Hepatocyte (in vitro differentiated cells): ENCODE measurements around the gene GTF3C1.

Experiments
- EZH2 ChIP-seq: fragments of 200-600 bp; sonication (generic); IDR thresholded peaks from 2 replicates; pipeline ENCODE4 v1.6.1; 2016; ENCODE audit warnings: antibody characterized with exemption, mild to moderate bottlenecking, borderline replicate concordance
- EZH2phosphoT487 ChIP-seq: fragments of 200-600 bp; sonication (generic); IDR thresholded peaks from one replicate; pipeline ENCODE4 v1.6.1; 2018; ENCODE audit warnings: antibody characterized with exemption, mild to moderate bottlenecking, low read depth, moderate library complexity; ENCODE audit not compliant: unreplicated experiment, severe bottlenecking
- TF ChIP-seq, protein P1 (sequence below): fragments of 200-600 bp; sonication (generic); IDR thresholded peaks from 2 replicates; pipeline ENCODE4 v1.5.1; 2016; ENCODE audit warnings: antibody characterized with exemption, mild to moderate bottlenecking; ENCODE audit not compliant: poor library complexity

DNA sequence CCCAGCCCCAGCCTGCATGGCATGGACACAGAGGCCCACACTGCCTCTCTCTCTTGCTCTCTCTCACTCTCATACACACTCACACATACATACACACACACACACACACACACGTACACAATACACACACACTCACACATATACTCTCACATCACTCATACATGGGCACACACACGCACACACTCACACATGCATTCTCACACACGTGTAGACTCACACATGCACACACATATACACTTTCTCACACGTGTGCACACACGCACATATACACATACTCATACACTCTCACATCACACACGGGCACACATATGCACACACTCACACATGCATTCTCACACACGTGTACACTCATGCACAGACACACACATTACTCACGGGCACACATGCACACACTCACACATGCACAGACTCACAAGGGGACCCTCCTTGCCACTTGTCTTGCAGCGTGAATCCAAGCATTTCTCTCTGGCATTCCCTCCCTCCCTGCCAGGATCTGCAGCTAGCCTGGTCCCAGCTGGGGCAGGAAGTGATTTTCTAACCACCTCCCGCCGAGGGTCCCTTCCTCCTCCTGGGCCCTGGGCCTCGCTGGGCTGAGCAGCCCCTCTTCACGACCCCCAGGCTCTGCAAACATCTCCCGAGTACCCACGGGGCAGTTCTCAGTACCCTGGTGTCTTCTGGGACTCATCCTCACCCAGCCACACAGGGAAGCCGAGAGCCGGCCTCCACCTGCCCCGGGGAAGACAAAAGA lies 110.3 kb downstream of the GTF3C1 start:
- TF ChIP-seq EZH2phosphoT487 (no peak), EZH2 (no peak)
- TF ChIP-seq, protein P1, sequence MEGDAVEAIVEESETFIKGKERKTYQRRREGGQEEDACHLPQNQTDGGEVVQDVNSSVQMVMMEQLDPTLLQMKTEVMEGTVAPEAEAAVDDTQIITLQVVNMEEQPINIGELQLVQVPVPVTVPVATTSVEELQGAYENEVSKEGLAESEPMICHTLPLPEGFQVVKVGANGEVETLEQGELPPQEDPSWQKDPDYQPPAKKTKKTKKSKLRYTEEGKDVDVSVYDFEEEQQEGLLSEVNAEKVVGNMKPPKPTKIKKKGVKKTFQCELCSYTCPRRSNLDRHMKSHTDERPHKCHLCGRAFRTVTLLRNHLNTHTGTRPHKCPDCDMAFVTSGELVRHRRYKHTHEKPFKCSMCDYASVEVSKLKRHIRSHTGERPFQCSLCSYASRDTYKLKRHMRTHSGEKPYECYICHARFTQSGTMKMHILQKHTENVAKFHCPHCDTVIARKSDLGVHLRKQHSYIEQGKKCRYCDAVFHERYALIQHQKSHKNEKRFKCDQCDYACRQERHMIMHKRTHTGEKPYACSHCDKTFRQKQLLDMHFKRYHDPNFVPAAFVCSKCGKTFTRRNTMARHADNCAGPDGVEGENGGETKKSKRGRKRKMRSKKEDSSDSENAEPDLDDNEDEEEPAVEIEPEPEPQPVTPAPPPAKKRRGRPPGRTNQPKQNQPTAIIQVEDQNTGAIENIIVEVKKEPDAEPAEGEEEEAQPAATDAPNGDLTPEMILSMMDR = no peak
